ENCODE measurements around the gene SLC34A1.
A peak's percentile ranks its signal among the peaks of the same experiment; 100 is the strongest.

The SLC34A1 gene

GRCh38 chr5:177368869-177369644 is 15.2 kb upstream of the SLC34A1 start:
- no peak overlapping the region for H3K4me3 ChIP-seq (ENCODE audit: low read depth, low read length)
- DNase-seq (ENCODE audit: low read depth, low spot score) = no peak
- peak; percentile 71 for TF ChIP-seq CTCF (IDR thresholded peaks at IDR 0.05; ENCODE audit: insufficient read depth, low read length, missing control alignments)
- POLR2A ChIA-PET = interaction anchor here (0.8 kb wide), 1 partner anchor 10 kb away, joined by 3 read pairs; no protein-coding TSS in a partner anchor
- CTCF ChIA-PET = interaction anchor here (0.6 to 35.1 kb wide), 14 partner anchors 8 to 133 kb away, joined by 3 to 853 read pairs (median 8); partner anchors contain the start of genes F12, LMAN2, PFN3 and SLC34A1

DNA sequence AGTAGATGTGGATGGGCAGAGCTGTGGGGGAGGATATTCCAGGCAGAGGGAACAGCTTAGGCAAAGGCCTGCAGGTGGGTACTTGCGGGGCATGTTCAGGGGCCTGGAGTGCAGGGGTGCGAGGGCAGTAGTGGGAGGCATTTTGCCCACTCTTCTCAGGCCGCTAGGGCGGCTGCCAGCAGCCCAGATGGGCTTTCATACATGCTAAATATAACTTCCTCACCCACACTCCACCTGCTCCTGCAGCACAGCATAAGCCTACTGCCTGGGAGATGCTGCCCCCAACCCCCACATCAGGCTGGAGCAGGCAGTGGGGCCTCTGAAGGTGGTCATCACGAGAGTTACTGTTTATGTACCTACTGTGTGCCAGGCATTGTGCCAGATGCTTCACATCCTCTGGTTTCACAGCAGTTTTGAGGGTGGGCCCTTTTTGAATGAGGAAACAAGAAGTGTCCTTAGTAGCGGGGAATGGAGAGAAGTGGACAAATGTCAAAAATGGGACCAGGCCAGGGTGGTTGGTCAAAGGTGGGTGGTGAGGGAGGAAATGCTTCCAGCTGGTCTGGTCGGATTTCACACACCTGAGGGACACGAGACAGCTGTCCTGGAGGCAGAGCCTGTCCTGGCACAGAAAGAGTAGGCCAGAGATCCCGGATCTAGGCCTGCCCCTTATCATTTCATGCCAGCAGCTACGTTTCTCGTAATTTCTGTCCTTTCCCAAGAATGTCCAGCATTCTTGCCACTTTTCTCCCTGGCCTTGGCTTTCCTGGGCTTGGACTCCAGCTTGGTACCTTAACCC is 14.4 kb upstream of the SLC34A1 start:
- POLR2A ChIA-PET = interaction anchor here (0.7 kb wide), 1 partner anchor 20 kb away, joined by 3 read pairs; no protein-coding TSS in a partner anchor
- TF ChIP-seq CTCF (IDR thresholded peaks at IDR 0.05; ENCODE audit: insufficient read depth, low read length, missing control alignments) = no peak
- CTCF ChIA-PET = interaction anchor here (0.6 to 35.1 kb wide), 20 partner anchors 9 to 256 kb away, joined by 3 to 853 read pairs (median 6); partner anchors contain the start of genes F12, LMAN2, PFN3 and SLC34A1
- no peak overlapping the region for H3K4me3 ChIP-seq (ENCODE audit: low read depth, low read length)
- no peak for DNase-seq (ENCODE audit: low read depth, low spot score)

GRCh38 chr5:177370488-177371119 is 13.6 kb upstream of the SLC34A1 start:
- ChIA-PET CTCF (interaction anchor here (0.8 to 35.1 kb wide), 20 partner anchors 8 to 257 kb away, joined by 3 to 853 read pairs (median 6); partner anchors contain the start of genes F12, LMAN2, PFN3 and RGS14), POLR2A (interaction anchor here (0.7 kb wide), 1 partner anchor 19 kb away, joined by 3 read pairs; no protein-coding TSS in a partner anchor)
- H3K4me3 ChIP-seq (ENCODE audit: low read depth, low read length) = peak overlapping the region; percentile 60
- DNase-seq (ENCODE audit: low read depth, low spot score) = no peak
- peak; percentile 76 for TF ChIP-seq CTCF (IDR thresholded peaks at IDR 0.05; ENCODE audit: insufficient read depth, low read length, missing control alignments)

DNA sequence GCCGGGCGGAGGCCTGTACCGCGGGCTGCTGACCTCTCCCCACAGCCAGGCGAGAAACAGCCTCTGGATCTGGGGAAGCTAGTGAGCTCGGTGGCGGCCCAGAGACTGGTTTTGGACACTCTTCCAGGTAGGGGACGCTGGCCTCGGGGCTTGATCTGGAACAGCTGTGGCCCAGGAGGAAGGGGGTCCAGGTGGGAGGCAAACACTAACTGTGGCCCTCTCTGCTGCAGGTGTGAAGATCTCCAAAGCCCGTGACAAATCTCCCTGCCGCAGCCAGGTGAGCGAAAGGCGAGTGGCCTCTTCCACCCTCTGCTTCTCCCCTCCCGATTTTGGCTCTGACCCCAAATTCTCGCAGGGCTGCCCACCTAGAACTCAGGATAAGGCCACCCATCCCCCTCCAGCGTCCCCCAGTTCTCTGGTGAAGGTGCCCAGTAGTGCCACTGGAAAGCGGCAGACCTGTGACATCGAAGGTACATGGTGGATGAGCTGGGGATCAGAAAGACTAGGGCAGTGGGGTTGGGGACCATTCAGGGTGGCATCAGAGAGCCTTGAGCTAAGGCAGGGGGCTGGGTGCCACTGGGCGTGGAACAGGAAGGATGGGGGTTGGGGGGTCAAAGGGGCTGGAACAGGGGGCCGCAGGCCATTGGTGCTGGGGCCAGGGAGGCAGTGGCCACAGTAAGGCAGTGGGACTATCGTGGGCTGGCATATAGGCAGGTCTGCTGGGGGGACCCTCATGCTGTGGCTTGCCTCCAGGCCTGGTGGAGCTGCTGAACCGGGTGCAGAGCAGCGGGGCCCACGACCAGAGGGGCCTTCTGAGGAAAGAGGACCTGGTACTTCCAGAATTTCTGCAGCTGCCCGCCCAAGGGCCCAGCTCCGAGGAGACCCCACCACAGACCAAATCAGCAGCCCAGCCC is 12.9 kb upstream of the SLC34A1 start:
- POLR2A ChIA-PET = no interaction called here
- no peak for TF ChIP-seq CTCF (IDR thresholded peaks at IDR 0.05; ENCODE audit: insufficient read depth, low read length, missing control alignments)
- no peak for DNase-seq (ENCODE audit: low read depth, low spot score)
- H3K4me3 ChIP-seq (ENCODE audit: low read depth, low read length) = peak overlapping the region; percentile 60
- CTCF ChIA-PET = interaction anchor here (0.8 to 35.1 kb wide), 18 partner anchors 7 to 258 kb away, joined by 3 to 853 read pairs (median 6); partner anchors contain the start of genes F12, LMAN2, PFN3 and RGS14

GRCh38 chr5:177372034-177372896 is 12.0 kb upstream of the SLC34A1 start:
- ChIA-PET CTCF (interaction anchor here (0.8 to 35.1 kb wide), 12 partner anchors 6 to 259 kb away, joined by 3 to 853 read pairs (median 14); partner anchors contain the start of genes F12, LMAN2, PFN3 and SLC34A1), POLR2A (no interaction called here)
- no peak overlapping the region for H3K4me3 ChIP-seq (ENCODE audit: low read depth, low read length)
- TF ChIP-seq CTCF (IDR thresholded peaks at IDR 0.05; ENCODE audit: insufficient read depth, low read length, missing control alignments) = no peak
- DNase-seq (ENCODE audit: low read depth, low spot score) = no peak
